Skeletal muscle cell (primary cell): Measurements from ENCODE around the gene ARID3C.

ENCODE experiments used
- DNase-seq: peaks from one replicate; pipeline ENCODE4 v3.0.0-alpha.2; 2010; ENCODE audit warnings: low read depth
- H3K4me3 ChIP-seq: 2 replicates; pipeline ENCODE4 v1.5.1; 2011; ENCODE audit warnings: low read depth, mild to moderate bottlenecking, control low read depth, low read length, moderate library complexity

Gene ARID3C

GRCh38 chr9:34582787-34583186 lies 46.1 kb downstream of the ARID3C start:
- DNase-seq, result no peak
- H3K4me3 ChIP-seq, result no peak overlapping the region

GRCh38 chr9:34581318-34581717 lies 47.5 kb downstream of the ARID3C start:
- H3K4me3 ChIP-seq, result no peak overlapping the region
- no peak for DNase-seq

GRCh38 chr9:34580358-34580757 lies 48.5 kb downstream of the ARID3C start:
- H3K4me3 ChIP-seq, result no peak overlapping the region

GRCh38 chr9:34579808-34580163 lies 49.1 kb downstream of the ARID3C start:
- DNase-seq, result no peak
- H3K4me3 ChIP-seq, result no peak overlapping the region

More at GRCh38 chr9:34580358-34580757, 48.5 kb downstream of the ARID3C start:
- no peak for DNase-seq

- no peak overlapping the region for H3K4me3 ChIP-seq
- no peak for DNase-seq
These were observed 49.6 kb downstream of the ARID3C start for GRCh38 chr9:34579104-34579807.

- H3K4me3 ChIP-seq, result peak overlapping the region; percentile 27
These were observed 50.4 kb downstream of the ARID3C start for GRCh38 chr9:34578241-34579103.

GRCh38 chr9:34577400-34578240 lies 51.2 kb downstream of the ARID3C start:
- peak overlapping the region; percentile 27 for H3K4me3 ChIP-seq
- no peak for DNase-seq

More at GRCh38 chr9:34578241-34579103, 50.4 kb downstream of the ARID3C start:
- peak; percentile 24 for DNase-seq

GRCh38 chr9:34576597-34577399 lies 52.1 kb downstream of the ARID3C start:
- H3K4me3 ChIP-seq, result no peak overlapping the region
- no peak for DNase-seq

GRCh38 chr9:34575862-34576596 lies 52.8 kb downstream of the ARID3C start:
- no peak overlapping the region for H3K4me3 ChIP-seq
- DNase-seq, result no peak

GRCh38 chr9:34575241-34575640 lies 53.6 kb downstream of the ARID3C start:
- no peak for DNase-seq
- H3K4me3 ChIP-seq, result no peak overlapping the region

GRCh38 chr9:34574571-34574970 lies 54.3 kb downstream of the ARID3C start:
- no peak overlapping the region for H3K4me3 ChIP-seq
- no peak for DNase-seq

GRCh38 chr9:34573599-34574325 lies 55.1 kb downstream of the ARID3C start:
- H3K4me3 ChIP-seq, result no peak overlapping the region
- DNase-seq, result no peak

GRCh38 chr9:34572628-34573027 lies 56.2 kb downstream of the ARID3C start:
- DNase-seq, result no peak
- no peak overlapping the region for H3K4me3 ChIP-seq

GRCh38 chr9:34572092-34572491 lies 56.8 kb downstream of the ARID3C start:
- H3K4me3 ChIP-seq, result no peak overlapping the region
- no peak for DNase-seq

GRCh38 chr9:34571481-34571810 lies 57.4 kb downstream of the ARID3C start:
- H3K4me3 ChIP-seq, result no peak overlapping the region
- DNase-seq, result no peak
